CD8-positive, alpha-beta memory T cell (primary cell): ENCODE data around the gene SPATA31D1. TPM values are rescaled to one million over a fixed set of nuclear protein-coding genes. Genes with fewer than 3 reads are reported as not detected.

Experiments
- CTCF ChIA-PET: fragments of 350-600 bp; sonication (Branson Sonifier 250); formaldehyde crosslinking; loops from one replicate; lab custom pipeline; 2021; ENCODE audit warnings: antibody characterized with exemption; lab: Charles Lee
- POLR2A ChIA-PET: fragments of 350-600 bp; sonication (Branson Sonifier 250); formaldehyde crosslinking; loops from one replicate; lab custom pipeline; 2021; ENCODE audit warnings: antibody characterized with exemption; lab: Charles Lee
- DNase-seq, 5 donors: peaks; one replicate each; pipeline versions ENCODE4 v3.0.0 to v3.0.0-alpha.2; 2020 to 2022; ENCODE audit warnings: mixed read lengths in 1 of 5
- H3K27ac ChIP-seq: one replicate; pipeline ENCODE4 v1.7.0; 2013; ENCODE audit warnings: low read depth, mild to moderate bottlenecking, low read length, moderate library complexity
- H3K27me3 ChIP-seq: 2 replicates; pipeline ENCODE4 v1.7.0; 2013; ENCODE audit warnings: low read length, mild to moderate bottlenecking; ENCODE audit not compliant: insufficient read depth, poor library complexity, severe bottlenecking
- H3K36me3 ChIP-seq: 2 replicates; pipeline ENCODE4 v1.7.0; 2013; ENCODE audit warnings: mild to moderate bottlenecking, low read length, moderate library complexity; ENCODE audit not compliant: insufficient read depth
- H3K4me1 ChIP-seq: 2 replicates; pipeline ENCODE4 v1.7.0; 2013; ENCODE audit warnings: mild to moderate bottlenecking, low read length, moderate library complexity; ENCODE audit not compliant: insufficient read depth
- H3K4me3 ChIP-seq: 2 replicates; pipeline ENCODE4 v1.7.0; 2013; ENCODE audit warnings: mild to moderate bottlenecking, low read length
- H3K9me3 ChIP-seq: 2 replicates; pipeline ENCODE4 v1.7.0; 2013; ENCODE audit warnings: mild to moderate bottlenecking, low read length
- H3K27ac Mint-ChIP-seq, 8 donors: one replicate each; pipeline ENCODE4 v1.8.0; 2020 to 2021; ENCODE audit warnings: mixed read lengths in 8 of 8, mild to moderate bottlenecking in 6 of 8, inconsistent platforms in 3 of 8, moderate library complexity in 3 of 8
- H3K27me3 Mint-ChIP-seq, 2 donors: one replicate each; pipeline ENCODE4 v1.8.0; 2020 to 2021; ENCODE audit warnings: mixed read lengths in 2 of 2, mild to moderate bottlenecking in 1 of 2, moderate library complexity in 1 of 2
- H3K36me3 Mint-ChIP-seq, 3 donors: one replicate each; pipeline ENCODE4 v1.8.0; 2020 to 2021; ENCODE audit warnings: mixed read lengths in 3 of 3, inconsistent platforms in 1 of 3, mild to moderate bottlenecking in 1 of 3
- H3K4me1 Mint-ChIP-seq, 3 donors: one replicate each; pipeline ENCODE4 v1.8.0; 2020 to 2021; ENCODE audit warnings: mixed read lengths in 3 of 3, inconsistent platforms in 1 of 3, mild to moderate bottlenecking in 1 of 3
- H3K4me3 Mint-ChIP-seq, 7 donors: one replicate each; pipeline ENCODE4 v1.8.0; 2020 to 2021; ENCODE audit warnings: mixed read lengths in 7 of 7, mild to moderate bottlenecking in 6 of 7, moderate library complexity in 4 of 7, inconsistent platforms in 2 of 7
- H3K9me3 Mint-ChIP-seq, 5 donors: one replicate each; pipeline ENCODE4 v1.8.0; 2020 to 2022; ENCODE audit warnings: mixed read lengths in 5 of 5, mild to moderate bottlenecking in 3 of 5, moderate library complexity in 2 of 5, inconsistent platforms in 1 of 5
- polyA plus RNA-seq: library from polyadenylated mRNA; unstranded; fragments of 300-500 nt; fragmentation: Illumina TruSeq; gene quantifications from one replicate; pipeline ENCODE4 v1.2.3, GENCODE V29; 2021
- total RNA-seq, 2 experiments: library from RNA; stranded (reverse); gene quantifications; one replicate each; pipeline ENCODE4 v1.2.3, GENCODE V29; 2021

SPATA31D1 gene
- total and polyA plus RNA-seq, 3 experiments from 2014 or later, result not detected

DNA sequence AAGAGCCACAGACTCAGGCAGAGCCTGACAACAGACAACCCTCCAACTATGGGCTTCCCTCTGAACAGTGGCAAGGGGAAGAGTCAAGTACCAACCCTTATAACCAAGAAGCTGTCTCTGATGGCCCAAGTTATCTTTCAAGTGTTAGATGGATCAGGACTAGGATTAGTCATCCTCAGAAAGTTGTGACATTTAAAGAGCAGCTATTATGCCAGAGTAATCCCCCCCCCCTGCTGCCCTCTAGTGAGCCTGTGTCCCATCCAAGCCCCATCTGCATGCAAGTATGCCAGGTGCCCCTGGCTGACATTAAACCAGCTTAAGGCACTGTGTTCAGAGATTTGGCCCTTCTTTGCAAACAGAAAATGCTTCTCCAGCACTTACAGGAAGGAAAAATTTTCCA is 16.8 kb upstream of the SPATA31D1 start:
- Histone ChIP-seq H3K4me3 (no peak overlapping the region), H3K36me3 (no peaks in the 10 kb centered on the region), H3K4me1 (no peaks in the 10 kb centered on the region), H3K27ac (no peak overlapping the region), H3K27me3 (no peaks in the 10 kb centered on the region), H3K9me3 (no peaks in the 10 kb centered on the region)
- CTCF ChIA-PET, result no interaction called here
- Mint-ChIP-seq H3K36me3 (no peaks in the 10 kb centered on the region), H3K9me3 (peaks cover 1 to 19% (median 2%) of the 10 kb centered on the region in 5 donors), H3K4me1 (no peaks in the 10 kb centered on the region), H3K4me3 (no peak overlapping the region), H3K27me3 (peaks cover 0 to 1% of the 10 kb centered on the region in 2 donors), H3K27ac (no peak overlapping the region)
- DNase-seq, result no peak
- POLR2A ChIA-PET, result no interaction called here

DNA sequence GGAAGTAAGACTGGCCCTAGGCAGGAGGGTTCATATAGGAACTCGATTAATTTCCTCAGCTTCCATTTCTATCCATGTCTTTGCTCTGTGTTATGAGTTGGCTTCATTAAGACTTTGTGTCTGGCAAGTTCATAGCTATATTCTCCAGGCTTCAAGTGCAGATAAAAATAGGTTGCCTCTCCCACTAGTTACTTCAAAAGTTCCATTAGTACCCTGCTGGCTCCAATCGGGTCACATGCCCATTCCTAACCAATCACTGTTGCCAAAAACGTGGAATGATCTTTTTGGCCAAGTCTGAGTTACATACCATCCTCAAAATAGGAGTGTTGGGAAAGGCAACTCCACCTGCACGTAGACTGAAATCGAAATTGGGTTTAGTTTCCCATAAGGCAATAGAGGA is 13.8 kb upstream of the SPATA31D1 start:
- ChIA-PET CTCF (no interaction called here), POLR2A (no interaction called here)
- Mint-ChIP-seq H3K4me3 (no peak overlapping the region), H3K27me3 (no peaks in the 10 kb centered on the region), H3K27ac (no peak overlapping the region), H3K9me3 (peaks cover 0 to 22% (median 3%) of the 10 kb centered on the region in 5 donors), H3K36me3 (no peaks in the 10 kb centered on the region), H3K4me1 (no peaks in the 10 kb centered on the region)
- Histone ChIP-seq H3K27ac (no peak overlapping the region), H3K4me3 (no peak overlapping the region), H3K36me3 (no peaks in the 10 kb centered on the region), H3K4me1 (no peaks in the 10 kb centered on the region), H3K9me3 (no peaks in the 10 kb centered on the region), H3K27me3 (no peaks in the 10 kb centered on the region)
- no peak for DNase-seq

DNA sequence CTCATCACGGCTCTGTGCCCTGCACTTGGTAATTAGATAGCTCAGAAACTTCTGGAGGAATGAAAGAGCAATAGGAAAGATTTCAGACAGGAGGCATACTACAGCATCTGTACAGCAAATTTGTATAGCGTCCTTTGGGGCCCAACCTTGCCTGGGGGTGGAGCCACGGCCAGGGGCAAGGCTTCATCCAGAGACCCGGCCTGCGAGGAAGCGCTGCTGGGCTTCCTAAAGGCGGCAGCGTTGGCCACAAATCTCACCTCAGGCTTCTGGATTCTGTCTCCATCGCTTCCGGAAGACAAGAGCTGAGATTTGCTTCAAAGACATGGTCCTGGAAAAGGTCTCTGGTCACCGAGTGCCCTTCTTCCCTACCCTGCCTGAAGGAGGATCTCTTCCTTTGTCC is 12.2 kb upstream of the SPATA31D1 start:
- Histone ChIP-seq H3K27ac (no peak overlapping the region), H3K36me3 (no peaks in the 10 kb centered on the region), H3K4me3 (no peak overlapping the region), H3K27me3 (no peaks in the 10 kb centered on the region), H3K4me1 (no peaks in the 10 kb centered on the region), H3K9me3 (no peaks in the 10 kb centered on the region)
- H3K4me3 Mint-ChIP-seq, result no peak overlapping the region
- H3K27me3 Mint-ChIP-seq, result no peaks in the 10 kb centered on the region
- no peaks in the 10 kb centered on the region for H3K36me3 Mint-ChIP-seq
- ChIA-PET POLR2A (no interaction called here), CTCF (no interaction called here)
- H3K27ac Mint-ChIP-seq, result no peak overlapping the region
- no peaks in the 10 kb centered on the region for H3K4me1 Mint-ChIP-seq
- DNase-seq, result no peak
- peaks cover 0 to 30% (median 5%) of the 10 kb centered on the region in 5 donors for H3K9me3 Mint-ChIP-seq

DNA sequence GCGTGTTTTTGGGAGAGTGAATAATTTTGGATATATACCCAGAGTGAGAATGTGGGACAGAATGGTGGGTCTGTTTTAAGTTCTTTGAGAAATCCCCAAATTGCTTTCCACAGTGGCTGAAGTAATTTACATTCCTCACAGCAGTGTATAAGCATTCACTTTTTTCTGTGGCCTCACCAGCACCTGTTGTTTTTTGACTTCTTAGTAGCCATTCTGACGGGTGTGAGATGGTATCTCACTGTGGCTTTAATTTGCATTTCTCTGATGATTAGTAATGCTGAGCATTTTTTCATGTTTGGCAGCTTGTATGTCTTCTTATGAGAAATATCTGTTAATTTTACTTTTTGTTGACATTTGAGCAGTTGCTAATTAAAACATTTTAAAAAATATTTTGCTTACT is 9.4 kb upstream of the SPATA31D1 start:
- ChIA-PET POLR2A (no interaction called here), CTCF (no interaction called here)
- H3K27me3 ChIP-seq, result no peaks in the 10 kb centered on the region
- no peak overlapping the region for H3K4me3 Mint-ChIP-seq
- H3K4me1 ChIP-seq, result no peaks in the 10 kb centered on the region
- H3K36me3 Mint-ChIP-seq, result no peaks in the 10 kb centered on the region
- no peak overlapping the region for H3K4me3 ChIP-seq
- no peaks in the 10 kb centered on the region for H3K36me3 ChIP-seq
- no peak overlapping the region for H3K27ac Mint-ChIP-seq
- H3K4me1 Mint-ChIP-seq, result no peaks in the 10 kb centered on the region
- H3K27me3 Mint-ChIP-seq, result no peaks in the 10 kb centered on the region
- no peak for DNase-seq
- no peak overlapping the region for H3K27ac ChIP-seq
- H3K9me3 ChIP-seq, result no peaks in the 10 kb centered on the region
- peaks cover 0 to 26% (median 12%) of the 10 kb centered on the region in 5 donors for H3K9me3 Mint-ChIP-seq

DNA sequence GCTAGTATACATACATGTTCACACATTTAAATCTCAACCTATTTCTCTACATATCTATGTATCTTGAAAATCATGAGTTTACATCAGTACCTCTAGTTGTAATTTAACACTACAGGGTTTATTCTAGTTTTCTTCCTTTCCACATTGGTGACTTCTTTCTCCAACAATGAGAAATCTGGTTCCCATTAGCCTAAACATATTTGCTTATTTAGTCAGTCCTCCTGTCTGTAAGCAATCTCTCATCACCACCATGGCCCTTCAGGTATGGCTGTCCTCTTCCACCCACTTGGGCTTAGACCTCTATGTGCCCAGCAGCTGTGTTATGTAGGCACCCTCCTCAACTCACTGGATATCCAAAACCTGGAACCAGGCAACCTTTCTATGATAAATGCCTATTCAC is 8.0 kb upstream of the SPATA31D1 start:
- ChIA-PET CTCF (no interaction called here), POLR2A (no interaction called here)
- no peak for DNase-seq
- Mint-ChIP-seq H3K27ac (no peak overlapping the region), H3K36me3 (no peaks in the 10 kb centered on the region), H3K4me1 (no peaks in the 10 kb centered on the region), H3K27me3 (no peaks in the 10 kb centered on the region), H3K4me3 (no peak overlapping the region), H3K9me3 (peaks cover 0 to 21% (median 14%) of the 10 kb centered on the region in 5 donors)
- H3K27ac ChIP-seq, result no peak overlapping the region
- no peaks in the 10 kb centered on the region for H3K9me3 ChIP-seq
- H3K27me3 ChIP-seq, result no peaks in the 10 kb centered on the region
- no peak overlapping the region for H3K4me3 ChIP-seq
- H3K36me3 ChIP-seq, result no peaks in the 10 kb centered on the region
- H3K4me1 ChIP-seq, result no peaks in the 10 kb centered on the region

DNA sequence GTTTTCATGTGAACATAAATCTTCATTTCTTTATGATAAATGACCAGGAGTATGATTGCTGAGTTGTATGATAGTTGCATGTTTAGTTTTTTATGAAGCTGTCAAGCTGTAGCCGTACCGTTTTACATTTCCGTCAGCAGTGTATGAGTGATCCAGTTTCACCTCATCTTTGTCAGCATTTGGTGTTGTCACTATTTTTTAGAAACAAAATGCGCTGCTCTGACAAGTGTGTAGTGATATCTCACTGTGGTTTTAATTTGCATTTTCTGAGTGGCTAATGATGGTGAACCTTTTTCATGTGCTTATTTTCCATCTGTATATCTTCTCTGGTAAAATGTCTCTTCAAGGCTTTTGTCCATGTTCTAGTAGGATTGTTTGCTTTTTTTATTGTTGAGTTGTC is 6.7 kb upstream of the SPATA31D1 start:
- H3K4me3 ChIP-seq, result no peak overlapping the region
- H3K9me3 ChIP-seq, result no peaks in the 10 kb centered on the region
- Mint-ChIP-seq H3K9me3 (peaks cover 0 to 18% (median 12%) of the 10 kb centered on the region in 5 donors), H3K36me3 (no peaks in the 10 kb centered on the region), H3K27ac (no peak overlapping the region), H3K4me3 (no peak overlapping the region), H3K27me3 (no peaks in the 10 kb centered on the region), H3K4me1 (no peaks in the 10 kb centered on the region)
- no peaks in the 10 kb centered on the region for H3K27me3 ChIP-seq
- H3K36me3 ChIP-seq, result no peaks in the 10 kb centered on the region
- H3K4me1 ChIP-seq, result no peaks in the 10 kb centered on the region
- H3K27ac ChIP-seq, result no peak overlapping the region
- no peak for DNase-seq
- ChIA-PET CTCF (no interaction called here), POLR2A (no interaction called here)

DNA sequence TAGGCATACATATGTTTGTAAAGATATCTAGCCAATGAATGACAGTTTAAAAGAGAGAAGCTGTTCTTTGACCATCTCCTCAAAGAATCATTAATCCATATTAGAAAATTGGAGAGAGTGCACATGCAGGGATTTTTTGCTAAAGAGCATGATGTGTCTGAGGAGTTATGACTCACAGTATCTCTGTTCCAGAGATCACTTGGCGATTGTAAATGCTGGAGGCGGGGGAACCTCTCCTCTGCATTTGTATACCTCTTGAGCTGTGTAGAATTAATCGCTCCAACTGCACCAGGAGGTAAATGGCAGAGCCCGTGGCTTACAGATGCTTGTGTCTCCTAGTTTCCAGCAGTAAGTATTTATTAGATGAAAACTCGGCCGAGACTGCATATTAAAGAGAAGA is 3.6 kb upstream of the SPATA31D1 start:
- no peaks in the 10 kb centered on the region for H3K9me3 ChIP-seq
- H3K4me3 ChIP-seq, result no peak overlapping the region
- H3K27me3 Mint-ChIP-seq, result no peaks in the 10 kb centered on the region
- no peak for DNase-seq
- H3K4me3 Mint-ChIP-seq, result no peak overlapping the region
- H3K9me3 Mint-ChIP-seq, result peaks cover 0 to 22% (median 4%) of the 10 kb centered on the region in 5 donors
- no peaks in the 10 kb centered on the region for H3K4me1 Mint-ChIP-seq
- H3K36me3 ChIP-seq, result no peaks in the 10 kb centered on the region
- no peak overlapping the region for H3K27ac ChIP-seq
- no peak overlapping the region for H3K27ac Mint-ChIP-seq
- H3K36me3 Mint-ChIP-seq, result no peaks in the 10 kb centered on the region
- no peaks in the 10 kb centered on the region for H3K4me1 ChIP-seq
- CTCF ChIA-PET, result no interaction called here
- no peaks in the 10 kb centered on the region for H3K27me3 ChIP-seq
- POLR2A ChIA-PET, result no interaction called here

DNA sequence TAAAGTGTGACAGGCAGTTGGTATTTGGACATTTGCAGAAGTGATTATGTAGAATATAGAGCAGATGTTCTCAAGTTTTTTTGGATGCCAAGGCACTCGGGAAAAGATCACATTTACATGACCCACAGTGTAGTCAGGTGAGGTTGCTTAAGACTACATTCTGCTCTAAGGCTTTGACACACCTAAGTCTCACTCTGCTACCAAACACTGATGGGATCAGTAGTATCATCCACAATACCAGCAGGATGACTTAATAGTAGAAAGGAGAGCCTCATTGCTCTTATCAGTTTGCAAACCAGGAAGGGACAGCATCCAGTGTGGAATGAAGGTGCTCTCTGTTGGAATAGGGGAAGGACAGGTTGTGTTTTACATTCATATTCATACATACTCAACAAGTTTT is 2.5 kb upstream of the SPATA31D1 start:
- Mint-ChIP-seq H3K4me1 (no peaks in the 10 kb centered on the region), H3K27ac (peak overlapping the region in 1 of 8 donors; percentile 15), H3K9me3 (peaks cover 0 to 18% (median 4%) of the 10 kb centered on the region in 5 donors), H3K36me3 (peaks cover 0 to 4% (median 0%) of the 10 kb centered on the region in 3 donors), H3K27me3 (peaks cover 0 to under 1% of the 10 kb centered on the region in 2 donors), H3K4me3 (no peak overlapping the region)
- no peaks in the 10 kb centered on the region for H3K36me3 ChIP-seq
- no peak overlapping the region for H3K4me3 ChIP-seq
- H3K27me3 ChIP-seq, result no peaks in the 10 kb centered on the region
- H3K27ac ChIP-seq, result no peak overlapping the region
- ChIA-PET POLR2A (no interaction called here), CTCF (no interaction called here)
- no peak for DNase-seq
- H3K9me3 ChIP-seq, result no peaks in the 10 kb centered on the region
- no peaks in the 10 kb centered on the region for H3K4me1 ChIP-seq

DNA sequence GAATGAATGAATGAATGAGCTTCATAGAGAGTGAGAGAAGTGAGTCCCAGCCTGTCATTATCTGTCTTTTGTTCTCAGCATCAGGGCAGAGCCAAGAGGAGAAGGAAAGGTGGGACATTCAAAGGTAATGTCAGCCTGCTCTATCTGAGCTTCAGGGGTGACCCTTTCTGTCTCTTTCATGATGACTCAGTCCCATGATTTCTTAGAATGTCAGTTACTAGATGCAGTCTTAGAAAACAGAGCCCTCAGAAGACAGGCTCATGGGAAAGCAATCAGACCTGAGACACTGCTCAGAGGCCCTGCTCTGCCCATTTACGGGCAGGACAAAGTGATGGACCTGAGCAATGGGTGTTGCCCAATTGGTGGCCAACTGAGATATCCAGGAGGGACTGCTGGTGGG is 1.1 kb downstream of the SPATA31D1 start:
- DNase-seq, result no peak
- POLR2A ChIA-PET, result no interaction called here

More for the DNA sequence above, 1.1 kb downstream of the SPATA31D1 start:
- Histone ChIP-seq H3K27ac (no peak overlapping the region), H3K36me3 (no peaks in the 10 kb centered on the region), H3K27me3 (no peaks in the 10 kb centered on the region), H3K4me1 (no peaks in the 10 kb centered on the region), H3K9me3 (no peaks in the 10 kb centered on the region), H3K4me3 (no peak overlapping the region)
- peaks cover 3 to 7% (median 6%) of the 10 kb centered on the region in 5 donors for H3K9me3 Mint-ChIP-seq
- H3K27me3 Mint-ChIP-seq, result peaks cover 0 to 2% of the 10 kb centered on the region in 2 donors
- H3K27ac Mint-ChIP-seq, result no peak overlapping the region
- H3K4me1 Mint-ChIP-seq, result no peaks in the 10 kb centered on the region
- H3K4me3 Mint-ChIP-seq, result no peak overlapping the region
- CTCF ChIA-PET, result no interaction called here
- peaks cover 0 to 8% (median 0%) of the 10 kb centered on the region in 3 donors for H3K36me3 Mint-ChIP-seq
